C4-2B (cell line): Measurements from ENCODE around the gene FNDC4.

Experiments
- CTCF ChIP-seq: fragments of 450-650 bp; conservative IDR thresholded peaks from 2 replicates; pipeline ENCODE4 v1.5.1; 2017; ENCODE audit warnings: mild to moderate bottlenecking
- ZFX ChIP-seq: fragments of 450-650 bp; IDR thresholded peaks from 2 replicates; pipeline ENCODE4 v1.6.1; 2017

GRCh38 chr2:27494944-27495554 is at the start of gene FNDC4:
- TF ChIP-seq CTCF (no peak), ZFX (no peak)
